HG02763 (cell line): ENCODE results near the gene CETP.
"Not testable (repeated sequence)": the region's sequence is repeated elsewhere in the genome, so short reads cannot be mapped to it uniquely, and the experiment has no call there.

ENCODE experiments used
- ATAC-seq: cut with Tn5 transposase; IDR thresholded peaks from one replicate; pipeline ENCODE4 v1.9.1; 2021; ENCODE audit warnings: mild to moderate bottlenecking, moderate library complexity; ENCODE audit not compliant: unreplicated experiment

CETP gene

DNA sequence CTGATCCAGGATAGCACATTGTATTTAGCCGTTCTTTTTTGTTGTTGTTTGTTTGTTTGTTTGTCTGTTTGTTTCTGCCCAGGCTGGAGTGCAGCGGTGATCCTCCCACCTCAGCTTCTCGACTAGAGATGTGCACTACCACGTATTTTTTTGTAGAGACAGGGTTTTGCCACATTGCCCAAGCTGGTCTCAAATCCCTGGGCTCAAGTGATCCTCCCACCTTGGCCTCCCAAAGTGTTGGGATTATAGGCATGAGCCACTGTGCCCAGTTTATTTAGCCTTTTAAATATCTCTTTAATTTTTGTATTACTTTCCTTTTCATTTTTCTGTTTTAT, 18.4 kb downstream of the CETP start:
- no peak for ATAC-seq

DNA sequence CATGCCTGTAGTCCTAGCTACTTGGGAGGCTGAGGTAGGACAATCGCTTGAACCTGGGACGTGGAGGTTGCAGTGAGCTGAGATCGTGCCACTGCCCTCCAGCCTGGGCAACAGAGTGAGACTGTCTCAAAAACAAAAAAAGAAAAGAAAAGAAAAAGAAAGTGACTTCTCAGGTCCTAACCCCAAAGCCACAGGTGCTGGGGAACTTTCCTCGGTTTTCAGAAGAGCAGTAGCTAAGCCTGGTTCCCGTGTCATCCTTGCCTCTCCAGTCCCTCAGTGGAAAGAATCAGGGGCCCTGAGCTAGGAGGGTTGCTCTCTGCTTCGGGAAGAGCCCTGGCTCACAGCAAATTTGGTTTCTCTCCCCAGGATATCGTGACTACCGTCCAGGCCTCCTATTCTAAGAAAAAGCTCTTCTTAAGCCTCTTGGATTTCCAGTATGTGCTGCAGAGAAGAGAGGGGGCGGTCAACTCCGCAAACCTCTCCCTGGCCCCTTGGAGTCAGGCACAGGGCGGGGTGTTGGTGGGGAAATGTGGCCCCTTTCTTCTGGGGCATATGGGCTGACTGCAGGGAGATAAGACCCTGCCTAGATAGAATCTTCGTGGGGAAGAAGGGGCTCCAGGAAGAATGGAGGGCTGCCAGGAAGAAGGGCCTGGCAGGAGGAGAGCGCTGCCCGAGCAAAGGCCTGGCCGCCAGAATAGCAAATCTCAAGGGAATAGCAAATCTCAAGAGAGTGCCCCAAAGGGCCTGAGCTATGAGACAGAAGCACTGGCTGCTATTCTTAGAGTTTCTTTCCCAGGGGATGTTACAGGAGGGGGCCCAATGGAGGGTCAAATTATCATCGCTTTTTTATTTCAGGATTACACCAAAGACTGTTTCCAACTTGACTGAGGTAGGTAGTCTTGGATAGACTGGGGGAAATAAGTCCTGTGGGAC, 19.3 kb downstream of the CETP start:
- no peak for ATAC-seq

DNA sequence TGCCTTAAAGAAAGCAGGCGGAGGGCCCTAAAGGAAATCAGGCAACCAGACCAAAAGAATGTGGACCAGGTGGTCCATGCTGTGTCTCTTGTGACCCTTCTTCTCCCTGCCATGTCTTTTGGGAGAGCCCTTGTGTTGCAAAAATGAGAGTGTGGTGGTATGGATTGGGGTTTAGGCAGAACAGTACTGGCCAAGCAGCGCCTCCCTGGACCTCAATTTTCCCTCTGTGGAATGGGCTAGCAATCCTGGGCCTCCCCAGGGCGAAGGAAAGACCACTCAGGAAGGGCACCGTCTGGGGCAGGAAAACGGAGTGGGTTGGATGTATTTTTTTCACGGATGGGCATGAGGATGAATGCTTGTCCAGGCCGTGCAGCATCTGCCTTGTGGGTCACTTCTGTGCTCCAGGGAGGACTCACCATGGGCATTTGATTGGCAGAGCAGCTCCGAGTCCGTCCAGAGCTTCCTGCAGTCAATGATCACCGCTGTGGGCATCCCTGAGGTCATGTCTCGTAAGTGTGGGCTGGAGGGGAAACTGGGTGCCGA, 20.1 kb downstream of the CETP start:
- ATAC-seq = no peak

DNA sequence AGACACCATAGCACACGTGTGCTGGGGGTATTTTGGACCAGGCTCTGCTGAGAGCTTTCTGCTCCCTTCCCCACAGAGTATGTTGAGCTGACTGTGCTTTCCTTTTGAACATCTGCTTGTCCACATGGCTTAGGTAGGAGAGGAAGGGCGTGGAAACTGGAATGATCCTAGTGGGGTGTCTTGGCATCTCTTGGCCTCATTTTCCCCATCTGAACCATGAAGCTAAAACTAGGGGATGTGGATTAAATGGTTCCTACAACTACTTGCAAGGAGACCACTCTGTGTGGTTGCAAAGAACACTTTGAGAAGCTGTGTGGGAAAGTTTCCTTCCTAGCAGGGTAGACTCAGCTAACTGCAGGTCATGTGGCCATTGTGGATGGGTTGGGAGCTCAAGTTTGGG, 20.9 kb downstream of the CETP start:
- no peak for ATAC-seq

DNA sequence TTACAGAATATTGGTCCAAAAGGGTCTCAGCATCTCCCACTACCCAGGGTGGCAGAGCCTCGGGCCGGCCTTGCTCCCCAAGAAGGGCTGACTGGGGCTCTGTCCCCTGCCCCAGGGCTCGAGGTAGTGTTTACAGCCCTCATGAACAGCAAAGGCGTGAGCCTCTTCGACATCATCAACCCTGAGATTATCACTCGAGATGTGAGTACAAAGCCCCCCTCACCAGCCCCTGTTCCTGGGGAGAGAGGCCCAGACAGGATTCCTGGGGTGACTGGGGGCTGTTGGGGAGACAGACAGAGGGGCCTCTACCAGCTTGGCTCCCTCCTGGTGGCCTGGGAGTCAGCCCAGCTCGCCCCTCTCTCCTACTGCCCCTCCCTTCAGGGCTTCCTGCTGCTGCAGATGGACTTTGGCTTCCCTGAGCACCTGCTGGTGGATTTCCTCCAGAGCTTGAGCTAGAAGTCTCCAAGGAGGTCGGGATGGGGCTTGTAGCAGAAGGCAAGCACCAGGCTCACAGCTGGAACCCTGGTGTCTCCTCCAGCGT, 21.5 kb downstream of the CETP start:
- ATAC-seq = no peak

DNA sequence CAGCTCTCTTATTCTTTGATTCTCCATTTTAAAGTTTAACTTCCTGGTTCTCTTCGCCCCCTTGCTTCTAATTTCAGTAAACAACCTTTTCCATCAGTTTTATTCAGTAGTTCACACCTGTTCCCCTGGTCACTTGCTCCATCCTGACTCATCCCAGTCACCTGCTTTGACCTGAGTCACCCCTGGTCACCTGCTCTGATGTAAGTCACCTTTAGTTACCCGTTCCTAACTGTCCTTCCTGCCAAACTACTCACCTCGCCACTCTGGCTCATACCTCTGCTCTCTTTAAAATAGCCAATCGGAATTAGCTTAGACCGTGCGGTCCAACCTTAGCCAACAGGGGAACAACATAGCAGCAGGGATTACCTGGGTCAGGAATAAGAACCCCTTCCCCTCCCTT, 22.9 kb downstream of the CETP start:
- ATAC-seq = no peak

DNA sequence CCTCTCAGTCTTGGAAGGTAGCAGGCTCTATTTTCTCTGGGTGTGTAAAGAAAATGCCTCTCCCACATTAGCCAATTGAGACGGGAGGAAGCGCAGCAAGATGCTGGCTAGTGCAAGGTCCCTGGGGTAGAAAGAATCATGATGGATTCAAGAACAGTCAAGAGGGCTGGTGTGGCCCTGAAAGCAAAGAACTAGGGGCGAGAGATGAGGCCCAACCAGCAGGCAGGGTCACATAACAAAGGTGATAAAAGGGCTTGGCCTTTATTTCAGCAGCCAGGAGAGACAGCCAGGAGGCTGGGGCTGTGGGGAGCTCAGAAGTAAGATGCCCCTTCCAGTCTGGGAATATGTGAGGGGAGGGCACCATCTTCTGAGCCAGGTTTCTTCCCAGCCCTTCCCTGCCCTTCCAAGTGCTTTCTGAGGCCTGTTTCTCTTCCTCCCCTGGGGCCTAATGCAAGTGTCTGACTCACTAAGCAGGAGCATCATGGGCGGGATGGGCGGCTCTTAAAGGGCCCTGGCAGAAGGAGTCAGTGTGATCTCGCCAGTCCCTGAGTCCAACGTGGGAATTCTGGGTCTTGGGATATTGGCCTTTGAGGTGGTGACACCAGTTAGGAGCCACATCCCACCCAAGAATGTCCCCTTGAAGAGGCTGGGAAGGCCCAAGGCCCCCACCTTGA, 23.7 kb downstream of the CETP start:
- no peak for ATAC-seq

DNA sequence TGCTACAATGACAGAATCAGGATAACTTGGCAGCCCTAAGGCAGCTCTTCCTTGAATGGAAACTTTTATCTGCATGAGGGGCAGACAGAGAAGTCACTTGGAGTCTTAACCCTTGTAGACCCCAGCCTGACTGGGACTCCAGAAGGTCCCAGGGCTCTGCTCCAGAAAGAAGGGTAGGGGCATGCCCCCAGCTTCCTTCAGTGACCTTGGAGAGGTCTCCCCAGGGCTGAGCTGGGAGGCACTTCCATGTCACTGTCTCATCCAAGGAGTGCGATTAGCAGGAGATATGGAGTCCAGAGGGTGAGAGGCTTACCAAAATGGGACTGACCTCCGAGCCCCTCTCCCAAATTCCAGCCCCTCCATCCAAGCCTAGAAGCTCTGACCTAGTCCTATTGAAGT, 24.2 kb downstream of the CETP start:
- ATAC-seq = no peak

DNA sequence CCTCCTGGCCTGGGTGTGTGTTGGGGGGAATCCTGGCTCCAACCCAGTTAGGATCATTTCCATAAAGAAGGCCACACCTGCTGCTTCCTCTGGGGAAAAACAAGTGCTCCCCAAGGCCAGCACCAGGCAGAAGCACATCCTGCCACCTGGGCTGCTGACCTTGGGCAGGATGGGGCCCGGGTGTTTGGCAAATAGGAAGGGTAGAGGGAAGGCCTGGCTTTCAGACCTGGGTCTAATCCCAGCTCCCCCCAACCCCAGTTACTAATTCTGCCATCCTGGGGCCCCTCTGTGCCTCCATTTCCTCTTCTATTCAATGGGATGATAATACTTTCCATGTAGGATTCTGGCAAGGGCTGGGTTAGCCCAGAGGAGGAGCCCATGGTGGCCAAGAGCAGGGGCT, 24.6 kb downstream of the CETP start:
- no peak for ATAC-seq

DNA sequence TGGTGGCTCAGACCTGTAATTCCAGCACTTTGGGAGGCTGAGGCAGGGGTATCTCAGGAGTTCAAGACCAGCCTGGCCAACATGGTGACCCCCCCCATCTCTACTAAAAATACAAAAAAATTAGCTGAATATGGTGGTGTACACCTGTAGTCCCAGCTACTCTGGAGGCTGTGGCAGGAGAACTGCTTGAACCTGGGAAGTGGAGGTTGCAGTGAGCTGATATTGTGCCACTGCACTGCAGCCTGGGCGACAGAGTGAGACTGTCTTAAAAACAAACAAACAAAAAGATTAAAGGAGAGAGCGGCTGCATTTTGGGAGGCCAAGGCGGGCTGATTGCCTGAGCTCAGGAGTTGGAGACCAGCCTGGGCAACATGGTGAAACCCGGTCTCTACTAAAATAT, 25.2 kb downstream of the CETP start:
- not testable (repeated sequence) for ATAC-seq

DNA sequence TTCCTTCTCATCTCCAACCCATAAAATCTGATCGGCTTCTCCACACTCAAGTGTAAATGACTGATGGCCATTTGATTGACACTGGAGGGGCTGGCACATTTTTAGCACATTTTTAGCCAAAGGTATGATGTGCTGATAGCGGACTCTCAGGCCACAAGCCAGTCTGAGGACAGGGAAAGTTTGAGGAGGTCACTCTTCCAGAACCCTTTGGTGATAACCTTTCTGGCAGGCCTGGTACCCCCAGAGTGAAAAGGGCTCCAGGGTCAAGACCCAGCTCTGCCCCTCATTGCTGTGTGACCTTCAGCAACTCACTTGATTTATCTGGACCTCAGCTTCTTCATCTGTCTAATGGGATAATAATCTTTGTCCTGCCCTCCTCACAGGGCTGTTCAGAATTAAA, 25.9 kb downstream of the CETP start:
- ATAC-seq = no peak

DNA sequence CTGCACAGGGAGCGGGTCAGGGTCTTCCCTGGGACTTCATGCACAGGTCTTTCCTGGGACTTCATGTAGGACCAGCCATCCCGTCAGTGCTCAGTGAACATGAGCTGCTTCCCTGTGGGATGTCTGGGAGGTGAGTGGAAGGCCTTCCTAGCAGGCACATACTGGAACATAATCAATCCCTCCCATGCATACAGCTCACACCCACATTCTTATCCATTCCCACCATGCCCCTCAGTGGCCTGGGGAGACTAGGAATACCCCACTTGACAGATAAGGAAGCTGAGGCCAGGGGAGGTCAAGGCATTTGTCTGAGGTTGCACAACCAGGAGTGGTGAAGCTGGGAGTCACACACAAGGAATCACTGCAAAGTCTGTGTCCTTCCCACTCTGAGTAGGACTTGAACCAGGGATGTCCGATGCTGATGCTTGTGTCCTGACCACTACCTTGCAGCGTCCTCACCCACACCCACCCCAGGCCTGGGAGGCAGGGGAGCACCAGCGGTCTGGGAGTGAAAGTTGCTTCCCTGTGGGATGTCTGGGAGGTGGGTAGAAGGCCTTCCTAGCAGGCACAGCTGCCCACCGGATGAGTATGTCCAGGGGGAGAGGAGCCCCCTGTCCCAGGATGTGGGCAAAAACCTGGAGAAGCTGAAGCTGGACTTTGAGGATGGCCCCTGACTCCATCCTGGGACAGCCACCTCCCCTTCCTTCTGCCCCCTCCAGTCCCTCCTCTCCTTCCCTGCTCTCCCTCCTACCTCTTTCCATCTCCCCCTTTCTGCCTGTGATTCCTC, 26.6 kb downstream of the CETP start:
- ATAC-seq = no peak

DNA sequence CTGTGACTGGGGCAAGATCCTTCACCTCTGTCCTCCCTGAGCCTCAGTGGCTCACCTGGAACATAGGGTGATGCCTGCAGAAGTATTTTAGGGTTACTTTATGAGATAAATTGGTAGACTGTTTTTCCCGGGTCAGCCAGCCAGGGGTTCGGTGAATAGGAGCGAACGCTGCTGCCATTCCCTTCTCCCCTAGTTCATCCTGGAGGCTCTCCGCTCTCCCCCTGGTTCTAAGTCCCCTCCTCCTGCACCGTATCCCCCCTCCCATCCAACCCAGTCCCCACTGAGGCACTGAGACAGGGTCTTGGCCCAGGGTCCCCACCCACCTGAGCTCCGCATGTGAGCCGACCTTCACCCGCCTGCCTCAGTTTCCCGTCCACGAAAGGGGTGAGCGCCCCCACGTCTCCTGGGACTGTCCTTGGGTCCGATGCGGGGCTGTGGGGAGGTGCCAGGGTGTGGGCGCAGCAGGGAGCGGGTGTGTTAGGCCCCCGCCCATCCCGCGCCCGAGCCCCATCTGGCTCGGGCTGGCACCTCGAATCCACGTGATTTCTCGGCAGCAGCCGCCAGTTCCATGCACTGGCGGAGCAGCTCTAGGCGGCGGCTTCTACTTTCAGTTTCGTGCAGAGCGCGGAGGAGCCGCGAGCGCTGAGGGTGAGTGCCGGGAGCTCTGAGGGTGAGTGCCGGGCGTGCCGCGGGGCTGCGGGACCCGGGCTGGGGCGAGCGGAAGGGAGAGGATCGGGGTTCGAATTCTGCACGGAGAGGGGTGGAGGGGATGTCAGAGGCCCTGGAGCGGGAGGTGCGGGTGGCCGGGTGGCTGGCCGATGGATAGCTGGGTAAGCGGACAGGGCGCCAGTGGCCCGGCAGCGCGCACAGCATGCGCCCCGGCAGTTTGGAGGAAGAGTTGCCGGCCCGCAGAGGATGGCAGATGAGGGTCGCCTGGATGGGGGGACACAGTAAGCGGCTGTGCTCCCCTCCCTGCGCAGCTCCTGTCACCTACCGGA, 27.5 kb downstream of the CETP start, which contains the start of gene NLRC5:
TSS of gene NLRC5 (plus strand) at position 610 of the 998 bp plus-strand sequence. CDS start 31,156 bp downstream, outside the sequence.
- peak; percentile 74 for ATAC-seq

DNA sequence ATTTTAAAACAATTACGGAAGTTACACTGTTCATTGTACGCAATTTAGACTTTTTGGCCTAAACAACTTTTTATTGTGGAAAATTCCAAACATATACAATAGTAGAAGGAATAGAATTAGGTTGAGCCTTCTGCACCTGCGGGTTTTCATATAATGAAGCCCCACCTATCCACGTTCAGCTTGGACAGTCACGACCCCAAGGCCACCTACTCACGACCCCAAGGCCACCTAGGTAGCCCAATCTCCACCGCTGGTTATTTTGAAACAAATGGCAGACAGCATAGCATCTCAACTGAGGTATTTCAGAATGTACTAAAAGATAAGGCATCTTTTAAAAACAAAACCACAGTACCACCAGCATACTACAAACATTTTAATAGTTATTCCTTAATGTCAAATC, 28.2 kb downstream of the CETP start:
- no peak for ATAC-seq

DNA sequence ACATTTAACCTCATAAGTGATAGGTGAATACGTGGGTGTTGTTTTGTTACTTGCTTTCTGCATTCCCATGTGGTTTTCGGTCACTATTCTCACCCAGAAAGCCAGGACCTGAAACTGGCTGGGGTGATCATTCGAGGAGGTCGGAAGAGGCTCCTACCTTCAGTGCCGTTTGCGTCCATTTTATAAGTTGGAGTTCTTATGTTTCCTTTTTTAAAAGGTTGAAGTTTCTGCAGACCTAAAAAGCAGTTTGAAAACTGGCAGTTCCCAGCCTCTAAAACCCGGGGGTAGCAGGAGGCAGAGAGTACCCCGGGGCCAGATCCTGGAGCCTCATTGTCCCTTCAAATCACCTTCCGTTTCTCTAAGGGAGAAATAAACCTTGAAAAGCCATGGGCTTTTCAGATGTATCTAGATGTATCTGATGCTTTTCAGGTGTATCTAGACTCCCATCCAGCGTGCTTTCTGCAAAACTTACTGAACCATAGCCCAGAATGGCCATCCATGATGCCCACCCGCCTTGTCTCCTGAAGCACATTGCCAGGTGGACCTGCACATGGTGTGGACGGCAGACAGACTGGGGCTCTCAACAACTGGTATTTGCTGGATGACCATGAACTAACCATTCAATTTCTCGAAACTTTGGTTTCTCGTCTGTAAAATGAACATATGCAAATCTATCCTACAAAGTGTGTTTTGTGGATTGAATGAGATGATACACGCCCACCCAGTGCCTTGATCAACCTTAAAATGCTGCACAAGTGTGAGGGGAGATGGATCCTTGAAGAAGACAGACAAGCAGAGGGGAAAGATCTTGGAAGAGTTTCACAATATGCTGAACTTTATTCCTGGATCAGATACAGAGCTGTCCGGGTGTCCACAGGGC, 28.9 kb downstream of the CETP start:
- no peak for ATAC-seq

DNA sequence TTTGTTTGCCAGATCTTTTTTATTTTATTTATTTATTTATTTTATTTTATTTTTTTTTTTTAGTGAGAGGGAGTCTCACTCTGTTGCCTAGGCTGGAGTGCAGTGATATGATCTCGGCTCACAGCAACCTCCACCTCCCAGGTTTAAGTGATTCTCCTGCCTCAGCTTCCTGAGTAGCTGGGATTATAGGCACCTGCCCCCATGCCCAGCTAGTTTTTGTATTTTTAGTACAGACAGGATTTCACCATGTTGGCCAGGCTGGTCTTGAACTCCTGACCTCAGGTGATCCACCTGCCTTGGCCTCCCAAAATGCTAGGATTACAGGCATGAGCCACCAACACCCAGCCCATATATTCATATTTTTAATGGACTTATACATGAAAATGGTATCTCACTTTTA, 30.7 kb downstream of the CETP start:
- ATAC-seq = not testable (repeated sequence)

DNA sequence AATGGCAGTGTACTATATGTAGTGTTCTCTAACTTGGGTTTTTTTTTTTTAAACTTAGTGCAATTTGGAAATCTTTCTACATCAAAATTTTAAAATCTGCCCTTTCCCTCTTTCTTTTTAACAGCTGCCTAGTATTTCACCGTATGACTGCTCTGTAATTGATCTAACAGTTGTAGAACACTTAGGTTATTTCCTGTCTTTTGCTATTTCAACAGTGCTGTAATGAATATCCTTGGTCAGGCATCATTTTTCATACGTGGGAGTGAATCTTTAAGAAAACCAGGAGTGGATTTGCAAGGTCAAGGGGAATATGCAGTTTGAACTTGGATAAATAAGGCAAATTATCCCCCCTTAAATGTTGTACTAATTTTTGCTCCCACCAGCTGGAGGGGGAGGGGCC, 31.5 kb downstream of the CETP start:
- no peak for ATAC-seq

DNA sequence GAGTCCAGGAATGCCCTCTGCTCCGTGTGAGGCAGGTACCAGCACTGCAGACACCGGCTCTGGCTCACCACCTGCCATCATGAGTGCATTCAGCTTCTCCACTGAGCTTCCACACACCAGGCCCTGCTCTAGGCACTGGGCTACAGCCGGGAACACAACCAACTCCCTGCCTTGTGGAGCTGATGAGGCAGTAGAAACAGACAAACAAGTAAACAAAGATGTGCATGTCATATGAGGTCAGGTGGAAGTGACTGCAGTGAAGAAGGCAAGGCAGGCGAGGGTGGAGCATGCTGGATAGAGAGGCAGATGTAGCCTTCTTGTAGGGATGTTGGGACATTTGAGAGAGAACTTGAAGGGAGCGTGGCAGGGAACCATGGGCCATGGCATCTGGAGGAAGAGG, 32.6 kb downstream of the CETP start:
- ATAC-seq = no peak
